ENCODE results near the gene ROBO3.
A peak's percentile ranks its signal among the peaks of the same experiment; 100 is the strongest.

- TF ChIP-seq CTCF (IDR thresholded peaks at IDR 0.05; ENCODE audit: extremely low read depth in 1 of 2, insufficient read depth in 1 of 2, low read depth in 1 of 2, low read length in 2 of 2) (no peak), EZH2 (IDR thresholded peaks at IDR 0.05; ENCODE audit: borderline replicate concordance, low read depth, low read length, severe bottlenecking) (peak; percentile 100)
Observed at GRCh38 chr11:124839128-124839971, 25.9 kb upstream of the ROBO3 start.
